Uterus (tissue), 2 donors: ENCODE measurements around the gene RTEL1.

Experiments used
- CTCF ChIP-seq, 4 experiments: fragments of 200-600 bp in 2 of 4; fragments of 450-650 bp in 2 of 4; sonication (generic) in 2 of 4; IDR thresholded peaks; one replicate each; pipeline ENCODE4 v1.5.1; 2016 to 2019; ENCODE audit warnings: antibody characterized with exemption in 4 of 4, mild to moderate bottlenecking in 2 of 4, moderate library complexity in 1 of 4
- POLR2A ChIP-seq, 2 donors: fragments of 450-650 bp; IDR thresholded peaks; one replicate each; pipeline ENCODE4 v1.6.1; 2016; ENCODE audit warnings: antibody characterized with exemption in 2 of 2, mild to moderate bottlenecking in 1 of 2, moderate library complexity in 1 of 2

- TF ChIP-seq CTCF (IDR thresholded peaks at IDR 0.05) = no peak
- no peak for TF ChIP-seq POLR2A (IDR thresholded peaks at IDR 0.05)
Observed at GRCh38 chr20:63681609-63682142, 23.6 kb downstream of the RTEL1 start.
